OCI-LY3 (cell line): ENCODE data around the gene SYTL3.

ENCODE experiments used
- EZH2phosphoT487 ChIP-seq: fragments of 200-600 bp; shearing (Covaris generic); IDR thresholded peaks from 2 replicates; pipeline ENCODE4 v1.6.1; 2018; ENCODE audit warnings: antibody characterized with exemption, mixed run types, low read depth
- TF ChIP-seq, protein P1 (sequence below): fragments of 200-600, 300-600 bp; sonication (generic); IDR thresholded peaks from 2 replicates; pipeline ENCODE4 v1.5.1; 2014; ENCODE audit warnings: antibody characterized with exemption, low read length, low read depth

DNA sequence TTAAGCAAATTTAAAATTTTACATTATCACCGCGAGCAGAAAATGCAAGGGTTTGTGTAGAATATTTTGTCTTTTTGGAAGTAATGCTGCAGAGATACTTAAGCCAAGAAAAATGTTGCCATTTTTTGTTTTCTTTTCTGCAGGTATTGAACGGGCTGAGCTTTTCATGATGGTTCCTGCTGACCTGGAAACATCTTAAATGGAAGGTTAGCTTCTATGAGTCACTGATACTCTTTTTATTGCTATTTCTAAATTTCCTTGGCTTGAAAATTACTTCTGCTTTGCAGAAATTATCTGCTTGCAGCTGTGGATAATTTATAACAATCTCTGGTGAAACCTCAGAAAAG lies 12.7 kb downstream of the SYTL3 start:
- TF ChIP-seq EZH2phosphoT487, result no peak
- TF ChIP-seq, protein P1, sequence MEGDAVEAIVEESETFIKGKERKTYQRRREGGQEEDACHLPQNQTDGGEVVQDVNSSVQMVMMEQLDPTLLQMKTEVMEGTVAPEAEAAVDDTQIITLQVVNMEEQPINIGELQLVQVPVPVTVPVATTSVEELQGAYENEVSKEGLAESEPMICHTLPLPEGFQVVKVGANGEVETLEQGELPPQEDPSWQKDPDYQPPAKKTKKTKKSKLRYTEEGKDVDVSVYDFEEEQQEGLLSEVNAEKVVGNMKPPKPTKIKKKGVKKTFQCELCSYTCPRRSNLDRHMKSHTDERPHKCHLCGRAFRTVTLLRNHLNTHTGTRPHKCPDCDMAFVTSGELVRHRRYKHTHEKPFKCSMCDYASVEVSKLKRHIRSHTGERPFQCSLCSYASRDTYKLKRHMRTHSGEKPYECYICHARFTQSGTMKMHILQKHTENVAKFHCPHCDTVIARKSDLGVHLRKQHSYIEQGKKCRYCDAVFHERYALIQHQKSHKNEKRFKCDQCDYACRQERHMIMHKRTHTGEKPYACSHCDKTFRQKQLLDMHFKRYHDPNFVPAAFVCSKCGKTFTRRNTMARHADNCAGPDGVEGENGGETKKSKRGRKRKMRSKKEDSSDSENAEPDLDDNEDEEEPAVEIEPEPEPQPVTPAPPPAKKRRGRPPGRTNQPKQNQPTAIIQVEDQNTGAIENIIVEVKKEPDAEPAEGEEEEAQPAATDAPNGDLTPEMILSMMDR, result no peak
